ENCODE data around the gene ADNP2.

Gene ADNP2

DNA sequence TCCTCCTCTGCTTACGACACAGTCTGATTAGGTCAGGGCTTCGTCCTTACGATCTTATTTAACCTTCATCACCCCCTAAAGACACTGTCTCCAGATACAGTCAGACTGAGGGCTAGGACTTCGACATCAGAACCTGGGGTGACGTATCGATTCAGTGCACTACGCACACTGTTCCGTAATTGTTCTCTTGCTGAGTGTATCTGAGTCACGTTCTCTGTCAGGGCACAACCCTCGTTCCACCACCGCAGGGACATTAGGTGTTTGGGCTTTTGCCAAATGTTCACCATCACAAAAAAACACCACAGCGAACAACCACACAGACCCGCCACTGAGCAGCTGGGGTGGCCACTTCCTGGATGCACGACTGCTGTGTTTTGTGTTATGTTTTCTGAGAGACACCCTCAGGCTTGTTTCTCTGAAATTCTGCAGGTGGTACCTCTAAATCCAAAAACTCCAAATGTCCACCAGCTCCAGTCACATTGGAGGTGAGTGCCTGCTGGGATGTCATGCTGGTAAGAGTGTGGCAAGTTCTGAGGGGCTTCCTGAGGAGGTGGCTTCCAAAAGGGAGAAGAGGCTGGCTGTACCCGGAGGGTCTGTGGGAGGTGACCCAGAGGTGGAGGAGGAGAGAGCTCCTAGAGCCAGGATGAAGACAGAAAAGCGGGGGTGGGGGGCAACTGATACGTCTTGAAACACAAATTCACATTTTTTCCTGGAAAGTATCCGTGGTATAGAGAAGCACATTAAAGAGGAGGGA is 66.6 kb downstream of the ADNP2 start:
- no peak for DNase-seq

DNA sequence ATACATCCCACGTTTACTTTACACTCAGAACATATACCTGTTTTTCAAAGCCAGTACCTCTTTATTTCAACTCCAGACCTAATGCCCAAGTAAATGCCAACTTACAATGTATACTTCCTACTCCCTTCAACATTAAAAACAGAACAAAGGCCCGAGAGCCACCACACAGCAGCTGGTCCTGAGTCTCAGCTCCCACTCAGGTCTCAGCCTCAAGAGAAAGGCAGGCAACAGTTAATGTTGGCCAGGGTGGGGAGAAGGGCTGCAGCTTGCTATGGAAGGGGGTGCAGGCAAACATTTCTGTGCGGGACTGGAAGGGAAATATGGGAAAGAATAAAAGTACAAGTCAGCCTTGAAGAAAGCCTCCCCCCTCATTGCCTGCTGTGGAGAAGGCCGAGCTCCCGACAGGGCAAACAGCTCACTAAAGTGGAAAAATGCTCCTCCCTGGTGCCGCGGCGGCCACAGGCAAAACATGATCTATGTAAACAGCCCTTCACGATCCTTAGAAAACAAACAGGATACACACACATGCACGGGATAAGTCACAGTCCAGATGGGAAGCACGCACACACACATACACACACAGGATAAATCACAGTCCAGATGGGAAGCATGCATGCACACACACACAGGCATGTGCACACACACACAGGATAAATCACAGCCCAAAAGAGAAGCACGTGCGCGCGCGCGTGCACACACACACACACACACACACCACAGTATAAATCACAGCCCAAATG is 67.4 kb downstream of the ADNP2 start:
- no peak for DNase-seq

DNA sequence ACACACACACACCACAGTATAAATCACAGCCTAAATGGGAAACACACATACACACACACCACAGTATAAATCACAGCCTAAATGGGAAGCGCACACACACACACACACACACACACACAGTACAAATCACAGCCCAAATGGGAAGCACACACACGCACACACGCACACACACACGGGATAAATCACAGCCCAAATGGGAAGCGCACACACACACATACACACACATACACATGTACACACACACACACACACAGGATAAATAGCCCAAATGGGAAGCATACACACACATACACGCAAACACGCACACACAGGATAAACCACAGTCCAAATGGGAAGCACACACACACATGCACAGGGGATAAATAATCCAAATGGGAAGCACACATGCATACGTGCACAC is 68.1 kb downstream of the ADNP2 start:
- DNase-seq, result no peak

DNA sequence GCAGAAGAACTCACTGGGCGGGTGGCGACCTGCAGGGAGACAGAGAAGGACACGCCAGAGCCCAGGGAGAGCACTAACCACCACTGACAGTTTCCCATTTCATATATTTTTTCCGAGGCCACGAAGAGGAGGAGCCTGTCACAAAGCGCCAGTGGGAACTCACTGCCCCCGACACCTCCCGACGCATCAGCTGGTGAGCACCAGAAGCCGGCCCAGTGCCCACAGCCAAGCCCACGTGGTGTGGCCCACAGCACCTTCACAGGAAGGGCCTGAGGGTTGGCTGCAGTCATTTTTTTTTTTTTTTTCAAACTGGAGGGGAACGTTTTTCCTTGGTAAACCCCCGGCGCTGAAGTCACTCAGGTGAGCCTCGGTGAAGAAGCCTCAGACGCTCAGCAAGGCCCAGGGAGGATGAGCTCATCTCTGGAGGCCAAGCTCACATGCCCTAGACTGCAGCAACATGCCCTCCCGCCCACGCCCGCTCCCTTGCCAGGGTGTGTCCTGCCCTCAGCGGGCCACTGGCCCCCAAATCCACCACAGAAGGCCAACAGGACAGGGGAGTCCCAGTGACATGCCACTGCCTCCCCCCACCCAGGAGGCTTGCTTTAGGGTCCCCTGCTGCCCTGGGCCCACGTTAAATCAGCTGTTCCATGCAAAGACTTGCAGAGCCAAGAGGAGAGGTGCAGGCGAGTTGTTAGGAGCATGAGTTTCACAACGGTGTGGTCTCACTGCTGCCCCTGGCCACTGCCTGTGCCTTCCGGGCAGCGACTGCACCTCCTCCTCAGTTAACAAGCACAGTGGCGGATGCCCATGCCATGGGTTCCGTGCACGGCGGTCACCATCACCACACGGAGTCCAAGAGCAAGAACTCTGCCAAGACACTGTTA is 70.1 kb downstream of the ADNP2 start:
- DNase-seq, result no peak

DNA sequence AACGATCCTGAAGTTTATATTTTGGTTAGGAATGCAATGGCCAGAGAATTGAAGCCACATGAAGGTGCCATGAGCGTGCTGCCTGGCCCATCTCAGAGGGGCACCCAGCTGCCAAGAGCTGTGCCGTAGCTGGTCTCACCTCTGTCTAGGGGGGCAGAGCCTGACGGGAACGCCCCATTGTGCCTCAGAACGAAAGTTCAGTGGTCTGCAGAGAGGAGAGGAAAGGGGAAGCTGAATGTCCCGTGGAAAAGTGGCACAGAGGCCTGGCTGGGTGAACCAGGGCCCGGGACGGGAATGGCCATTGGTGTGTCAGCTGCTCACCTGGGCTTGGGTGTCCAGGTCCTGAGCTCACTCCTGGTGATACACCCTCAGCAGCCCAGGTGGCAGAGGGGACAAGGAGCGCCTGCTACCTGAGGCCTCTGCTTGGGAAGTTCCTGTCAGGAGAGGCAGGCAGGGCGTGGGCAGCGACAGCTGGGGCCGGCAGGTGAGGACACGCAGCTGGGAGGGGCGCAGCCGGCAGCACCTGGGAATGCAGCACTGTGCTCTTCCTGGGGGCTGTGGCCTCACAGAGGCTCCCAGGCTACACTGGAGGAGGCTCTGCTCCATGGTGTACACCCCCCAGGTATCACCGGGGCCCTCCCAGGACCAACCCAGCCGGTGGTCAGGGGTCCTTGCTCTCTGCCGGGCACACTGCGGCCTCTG is 70.9 kb downstream of the ADNP2 start:
- DNase-seq, result no peak

DNA sequence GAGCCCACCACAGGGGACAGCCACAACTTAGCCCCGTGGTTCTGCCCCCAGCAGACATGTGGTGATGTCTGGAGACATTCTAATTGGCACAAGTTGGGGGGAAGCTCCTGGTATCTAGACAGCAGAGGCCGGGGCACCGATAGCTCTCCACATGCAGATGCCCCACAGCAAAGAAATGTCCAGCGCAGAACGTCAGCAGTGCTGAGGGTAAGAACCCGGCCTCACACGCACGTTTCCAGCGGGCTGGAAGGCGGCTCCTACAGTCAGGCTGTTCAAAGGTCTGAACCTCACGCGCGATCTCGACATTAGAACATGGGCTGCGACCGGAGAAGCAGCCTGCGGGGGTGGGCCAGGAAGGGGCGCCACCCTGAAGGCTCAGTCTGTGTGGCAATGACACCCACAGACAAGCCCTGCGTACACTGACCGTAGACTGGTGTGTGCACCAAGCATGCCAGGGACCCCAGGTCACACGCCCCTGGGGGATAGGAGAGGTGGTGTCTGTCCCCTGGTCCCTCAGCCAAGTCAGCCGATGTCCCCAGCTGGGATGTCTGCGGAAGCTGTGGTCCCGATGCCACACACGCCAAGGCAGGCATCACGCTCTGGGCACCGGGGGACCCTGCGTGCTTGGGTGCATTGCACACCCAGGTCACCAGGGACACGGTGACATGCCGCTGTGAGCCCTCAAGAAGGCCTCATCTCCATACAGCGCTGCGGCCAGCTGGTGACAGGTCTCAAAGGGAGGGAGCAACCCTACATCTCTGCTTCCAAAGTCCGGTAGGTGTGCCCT is 71.9 kb downstream of the ADNP2 start:
- DNase-seq, result no peak

DNA sequence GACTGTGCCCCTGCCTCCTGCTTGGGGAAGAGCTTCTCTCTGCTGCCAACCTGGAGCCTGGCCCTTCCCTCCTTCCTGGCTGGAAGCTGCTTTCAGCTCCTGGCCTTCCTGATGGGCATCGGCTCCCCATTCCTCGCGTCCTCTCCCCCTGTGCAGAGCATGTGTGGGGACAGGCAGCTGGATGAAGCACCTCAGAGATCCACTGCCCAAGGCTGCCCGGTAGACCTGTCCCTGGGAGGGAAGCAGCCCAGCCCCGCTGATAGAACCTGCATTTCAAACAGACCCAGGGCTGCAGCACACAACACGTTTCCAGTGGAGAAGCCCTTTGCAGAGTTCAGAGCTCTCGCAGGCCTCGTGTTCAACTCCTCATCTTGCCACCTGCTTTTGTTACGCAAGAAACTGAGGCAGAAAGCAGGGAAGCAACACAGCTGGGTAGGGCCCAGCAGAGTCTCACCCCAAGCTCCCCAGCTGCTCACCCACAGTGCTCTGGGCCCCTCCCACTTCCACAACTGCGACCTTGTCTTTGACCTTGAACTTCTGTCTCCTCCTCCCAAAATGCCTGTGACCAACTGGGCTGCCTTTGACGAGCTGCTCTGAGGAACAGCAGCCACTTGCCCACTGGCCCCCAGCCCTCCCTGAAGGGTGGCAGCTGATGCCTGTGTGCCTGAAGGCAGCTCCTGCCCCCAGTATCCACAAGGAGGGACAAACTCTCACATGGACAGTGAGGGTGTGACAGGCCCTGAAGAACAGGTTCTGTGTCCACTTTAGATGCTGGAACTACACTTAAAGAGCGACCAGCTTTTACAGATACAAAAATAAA is 72.8 kb downstream of the ADNP2 start:
- DNase-seq, result no peak

DNA sequence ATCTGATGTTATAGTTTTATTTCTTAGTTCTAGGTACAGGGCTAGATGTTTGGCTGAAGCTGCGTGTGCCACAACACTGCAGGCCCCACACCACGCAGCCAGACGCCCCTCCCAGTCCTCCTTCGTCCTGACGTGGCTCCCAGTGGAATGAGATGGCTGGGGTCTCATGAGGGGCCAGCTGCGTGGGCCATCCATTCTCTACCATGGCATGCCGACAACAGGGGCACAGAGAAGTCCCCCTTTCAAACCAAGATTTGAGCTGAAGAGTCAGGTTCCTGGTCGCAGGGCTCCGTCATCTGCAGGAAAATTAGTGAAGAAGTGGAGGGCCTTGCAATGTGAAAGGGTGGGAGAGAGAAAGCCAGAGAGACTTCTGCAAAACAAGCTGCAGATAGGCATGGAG is 73.8 kb downstream of the ADNP2 start:
- DNase-seq, result no peak

DNA sequence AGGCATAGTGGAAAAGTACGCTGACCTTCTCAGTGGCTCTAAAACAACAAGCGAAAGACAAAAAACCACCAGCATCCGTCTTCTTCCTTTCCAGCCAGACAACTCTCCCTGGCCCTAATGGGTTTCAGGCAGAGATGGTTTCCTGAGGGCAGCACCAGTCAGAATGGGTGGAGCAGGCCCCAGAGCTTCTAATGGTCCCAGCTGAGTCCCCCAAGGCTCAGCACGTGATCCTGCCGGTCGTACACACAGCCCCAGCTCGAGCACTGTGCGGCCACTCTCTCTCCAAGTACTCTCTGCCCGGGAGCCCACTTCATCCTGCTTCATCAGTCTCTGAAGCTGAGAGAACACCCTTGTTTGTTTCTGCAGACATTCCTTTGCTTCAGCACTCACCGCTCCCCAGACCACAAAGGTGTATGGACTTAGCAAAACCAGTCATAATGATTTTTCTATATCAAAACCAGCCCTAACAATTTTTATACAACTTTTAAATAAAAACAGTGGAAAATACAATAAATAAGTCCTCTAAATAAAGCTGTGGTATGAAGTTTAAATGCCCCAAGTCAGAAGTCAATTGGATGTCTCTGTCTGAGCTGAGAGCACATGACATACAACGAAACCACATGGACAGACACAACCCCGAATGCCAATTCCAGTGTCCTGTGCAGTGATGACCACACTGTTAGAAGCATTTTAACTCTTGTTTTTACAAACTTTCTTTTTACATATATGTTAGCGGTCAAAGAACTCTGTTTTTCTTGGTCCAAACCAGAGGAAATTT is 74.4 kb downstream of the ADNP2 start:
- DNase-seq, result no peak

DNA sequence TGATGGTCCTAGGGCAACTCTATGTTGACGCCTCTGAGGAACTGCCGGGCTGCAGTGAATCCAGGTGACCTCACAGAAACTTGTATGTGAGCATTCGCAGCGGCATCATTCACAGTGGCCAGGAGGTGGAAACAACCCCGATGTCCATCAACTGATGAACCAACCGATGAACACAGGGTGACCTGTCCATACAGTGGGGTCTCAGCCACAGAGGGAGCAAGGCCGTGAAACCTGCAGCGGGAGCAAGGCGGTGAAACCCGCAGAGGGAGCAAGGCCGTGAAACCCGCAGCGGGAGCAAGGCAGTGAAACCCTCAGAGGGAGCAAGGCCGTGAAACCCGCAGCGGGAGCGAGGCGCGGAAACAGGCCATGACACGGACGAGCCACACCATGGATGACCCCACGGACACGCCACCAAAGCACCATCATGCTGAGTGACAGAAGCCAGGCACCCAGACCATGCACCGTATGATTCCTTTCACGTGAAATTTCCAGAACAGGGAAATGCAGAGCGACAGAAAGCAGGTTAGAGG is 75.2 kb downstream of the ADNP2 start:
- no peak for DNase-seq

DNA sequence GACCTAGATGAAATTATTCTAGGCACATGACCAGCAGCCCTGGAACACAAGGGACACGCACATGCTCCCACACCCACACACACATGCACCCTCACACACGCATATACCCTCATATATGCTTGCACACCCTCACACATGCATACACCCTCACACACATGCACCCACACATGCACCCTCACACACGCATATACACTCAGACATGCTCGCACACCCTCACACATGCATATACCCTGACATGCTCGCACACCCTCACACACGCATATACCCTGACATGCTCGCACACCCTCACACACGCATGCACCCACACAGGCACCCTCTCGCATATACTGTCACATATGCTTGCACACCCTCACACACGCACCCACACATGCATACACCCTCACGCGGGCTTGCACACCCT is 76.5 kb downstream of the ADNP2 start:
- DNase-seq, result no peak

DNA sequence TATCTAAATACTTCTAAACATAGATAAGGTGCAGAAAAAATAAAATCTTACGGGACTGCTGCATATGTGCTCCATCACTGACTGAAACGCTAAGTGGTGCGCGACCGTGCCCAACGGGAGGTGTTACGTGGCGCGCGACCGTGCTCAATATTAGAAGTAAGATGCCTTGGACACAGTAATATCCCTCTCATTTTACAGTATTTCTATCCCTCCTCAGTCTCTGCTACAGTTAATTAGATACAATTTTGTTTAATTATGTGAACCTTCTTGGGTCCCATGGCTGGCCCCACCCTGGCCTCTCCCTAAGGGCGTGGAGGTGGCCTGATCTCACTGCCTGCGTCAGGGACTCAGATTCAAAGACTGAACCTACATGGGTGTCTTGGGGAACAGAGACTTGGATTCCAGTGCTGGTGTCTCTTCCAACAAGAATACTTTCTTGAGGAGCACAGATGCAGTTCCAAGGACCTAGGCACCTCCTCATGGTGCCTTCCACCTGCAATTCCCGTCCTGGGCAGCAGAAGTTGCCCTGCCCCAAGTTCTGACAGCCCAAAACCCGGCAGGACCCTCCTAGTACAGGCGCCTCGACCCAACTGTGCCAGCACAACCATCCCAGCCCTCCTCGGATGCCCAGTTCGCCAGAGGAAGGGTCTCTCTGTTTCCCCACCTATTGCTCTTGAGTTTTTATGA is 79.0 kb downstream of the ADNP2 start:
- DNase-seq, result no peak

DNA sequence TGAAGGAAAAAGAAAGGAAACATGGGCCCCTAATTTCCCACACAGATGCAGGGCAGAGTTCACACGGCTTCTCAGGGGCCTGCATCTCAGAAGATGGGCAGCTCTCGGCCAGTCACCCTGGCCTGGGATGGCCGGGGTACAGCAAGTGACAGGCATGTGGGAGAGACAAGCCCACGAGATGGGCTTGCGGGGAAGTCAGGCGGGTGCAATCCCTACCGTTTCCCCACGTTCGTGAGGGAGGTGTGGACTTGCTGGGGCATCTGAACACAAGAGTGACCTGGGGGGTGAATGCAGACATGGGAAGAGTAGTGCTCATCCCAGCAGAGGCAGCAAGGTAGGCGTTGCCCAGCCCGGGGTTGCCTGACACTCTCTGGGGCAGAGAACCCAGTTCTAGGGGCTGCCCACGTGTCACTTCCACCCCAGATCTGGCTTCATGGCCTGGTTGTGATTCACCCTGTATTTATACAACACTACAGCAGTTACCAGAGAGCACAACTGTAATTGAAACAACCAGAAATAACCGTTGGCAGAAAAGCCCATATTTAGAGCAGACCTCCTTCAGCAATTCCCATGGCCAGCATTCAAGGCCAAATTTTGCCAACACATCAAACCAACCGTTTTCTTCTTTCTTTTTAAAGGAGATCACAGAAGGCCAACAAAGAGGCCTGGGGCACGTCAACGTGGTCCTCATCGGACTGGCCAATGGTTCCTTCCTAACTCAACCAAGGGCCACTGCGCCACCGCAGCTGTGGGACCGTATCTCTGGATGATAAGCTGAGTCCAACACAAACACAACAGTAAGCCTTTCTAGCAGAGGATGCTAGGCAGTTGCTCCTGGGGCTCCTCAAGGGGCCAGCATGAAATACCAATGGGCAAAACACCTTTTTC is 79.8 kb downstream of the ADNP2 start:
- no peak for DNase-seq

DNA sequence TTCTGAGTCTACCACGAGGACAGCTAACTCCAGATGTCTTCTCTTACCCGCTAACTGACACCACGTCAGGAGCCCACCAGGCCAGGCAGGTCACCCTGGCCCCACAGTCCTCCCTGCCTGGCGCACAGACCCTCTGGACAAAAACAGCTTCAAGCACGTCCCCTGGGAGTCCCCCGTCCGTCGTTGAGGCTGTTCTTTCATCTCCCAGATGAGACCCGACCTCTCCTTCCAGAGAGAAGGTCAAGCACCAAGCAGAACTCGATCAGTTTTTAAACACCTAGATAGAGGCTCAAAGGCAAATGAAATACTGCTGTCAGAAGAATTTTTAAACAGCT is 80.4 kb downstream of the ADNP2 start:
- no peak for DNase-seq

Measured in NCI-H774 (cell line).